Activated T-helper 1 cell treated with anti-CD3 and anti-CD28 coated beads, Interleukin-12 subunit alpha, Interleukin-12 subunit beta, Interleukin-2, Interleukin-4 antibody, amounts not matched to agents 30 ng/mL and 10 ng/mL and 1 ng/mL, durations not matched to agents 14 hours and 24 hours and 36 hours (primary cell): ENCODE data around the gene FADS6. TPM values are rescaled to one million over a fixed set of nuclear protein-coding genes. Genes with fewer than 3 reads are reported as not detected.

Experiments
- DNase-seq: peaks from one replicate; pipeline ENCODE4 v3.0.0; 2021; ENCODE audit warnings: low spot score
- H3K27ac Mint-ChIP-seq: one replicate; pipeline ENCODE4 v1.8.0; 2021; ENCODE audit warnings: mild to moderate bottlenecking, mixed read lengths
- H3K27me3 Mint-ChIP-seq: one replicate; pipeline ENCODE4 v1.8.0; 2022; ENCODE audit warnings: mild to moderate bottlenecking, moderate library complexity, mixed read lengths; ENCODE audit not compliant: insufficient read depth
- H3K36me3 Mint-ChIP-seq: one replicate; pipeline ENCODE4 v1.8.0; 2021; ENCODE audit warnings: low read depth, mixed read lengths
- H3K4me1 Mint-ChIP-seq: one replicate; pipeline ENCODE4 v1.8.0; 2021; ENCODE audit warnings: low read depth, mixed read lengths
- H3K4me3 Mint-ChIP-seq: one replicate; pipeline ENCODE4 v1.8.0; 2021; ENCODE audit warnings: mild to moderate bottlenecking, moderate library complexity, mixed read lengths
- H3K9me3 Mint-ChIP-seq: one replicate; pipeline ENCODE4 v1.8.0; 2021; ENCODE audit warnings: mixed read lengths
- intact Hi-C: fragments of 100-400 bp; cut with micrococcal nuclease; formaldehyde crosslinking; loops from one replicate; pipeline ENCODE4 v1.15.1; 2024
- total RNA-seq: library from RNA; stranded (reverse); gene quantifications from 2 replicates; pipeline ENCODE4 v1.2.3, GENCODE V29; 2022

FADS6 gene
- total RNA-seq, 1 donor from 2014 or later: not detected

GRCh38 chr17:74858672-74859458 lies 34.6 kb downstream of the FADS6 start:
- peaks cover 7% of the 10 kb centered on the region for H3K36me3 Mint-ChIP-seq
- intact Hi-C loops: no loop called here
- peaks cover 45% of the 10 kb centered on the region for H3K27me3 Mint-ChIP-seq
- no peak overlapping the region for H3K4me3 Mint-ChIP-seq
- H3K4me1 Mint-ChIP-seq: peaks cover 4% of the 10 kb centered on the region
- DNase-seq: no peak
- no peaks in the 10 kb centered on the region for H3K9me3 Mint-ChIP-seq
- no peak overlapping the region for H3K27ac Mint-ChIP-seq

- peaks cover 15% of the 10 kb centered on the region for H3K4me1 Mint-ChIP-seq
- peaks cover 3% of the 10 kb centered on the region for H3K36me3 Mint-ChIP-seq
- intact Hi-C loops: no loop called here
- peaks cover 40% of the 10 kb centered on the region for H3K27me3 Mint-ChIP-seq
- H3K4me3 Mint-ChIP-seq: no peak overlapping the region
- no peak for DNase-seq
- no peak overlapping the region for H3K27ac Mint-ChIP-seq
- no peaks in the 10 kb centered on the region for H3K9me3 Mint-ChIP-seq
Observed at GRCh38 chr17:74857191-74857590, 36.2 kb downstream of the FADS6 start.

GRCh38 chr17:74856112-74856511 lies 37.3 kb downstream of the FADS6 start:
- H3K36me3 Mint-ChIP-seq: peaks cover 3% of the 10 kb centered on the region
- H3K4me3 Mint-ChIP-seq: no peak overlapping the region
- H3K9me3 Mint-ChIP-seq: no peaks in the 10 kb centered on the region
- intact Hi-C loops: no loop called here
- no peak overlapping the region for H3K27ac Mint-ChIP-seq
- H3K4me1 Mint-ChIP-seq: peaks cover 15% of the 10 kb centered on the region
- H3K27me3 Mint-ChIP-seq: peaks cover 36% of the 10 kb centered on the region
- no peak for DNase-seq

DNA sequence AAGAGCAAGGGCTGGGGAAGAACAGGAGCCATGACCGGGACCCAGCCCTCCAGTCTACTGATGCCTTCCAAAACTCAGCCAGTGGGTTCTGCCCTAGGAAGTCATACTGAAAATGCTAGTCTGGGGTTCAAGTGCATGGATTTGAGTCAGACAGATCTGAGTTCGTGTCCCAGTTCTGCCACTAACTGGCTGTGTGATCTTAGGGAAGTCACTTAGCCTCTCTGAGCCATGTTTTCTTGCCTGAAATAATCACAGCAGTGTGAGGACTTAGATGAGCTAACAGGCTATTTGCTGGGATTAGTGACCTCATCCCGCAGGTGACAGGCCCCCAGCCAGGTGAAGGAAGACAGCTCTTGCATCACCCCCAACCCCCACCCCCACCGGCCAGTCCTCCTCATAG lies 38.1 kb downstream of the FADS6 start:
- H3K4me3 Mint-ChIP-seq: peak overlapping the region; percentile 7
- H3K27ac Mint-ChIP-seq: peak overlapping the region; percentile 58
- H3K36me3 Mint-ChIP-seq: peaks cover 3% of the 10 kb centered on the region
- no peak for DNase-seq
- intact Hi-C loops: no loop called here
- H3K9me3 Mint-ChIP-seq: no peaks in the 10 kb centered on the region
- H3K27me3 Mint-ChIP-seq: peaks cover 37% of the 10 kb centered on the region
- H3K4me1 Mint-ChIP-seq: peaks cover 15% of the 10 kb centered on the region

- no peak for DNase-seq
Observed at GRCh38 chr17:74854792-74855191, 38.6 kb downstream of the FADS6 start.

DNA sequence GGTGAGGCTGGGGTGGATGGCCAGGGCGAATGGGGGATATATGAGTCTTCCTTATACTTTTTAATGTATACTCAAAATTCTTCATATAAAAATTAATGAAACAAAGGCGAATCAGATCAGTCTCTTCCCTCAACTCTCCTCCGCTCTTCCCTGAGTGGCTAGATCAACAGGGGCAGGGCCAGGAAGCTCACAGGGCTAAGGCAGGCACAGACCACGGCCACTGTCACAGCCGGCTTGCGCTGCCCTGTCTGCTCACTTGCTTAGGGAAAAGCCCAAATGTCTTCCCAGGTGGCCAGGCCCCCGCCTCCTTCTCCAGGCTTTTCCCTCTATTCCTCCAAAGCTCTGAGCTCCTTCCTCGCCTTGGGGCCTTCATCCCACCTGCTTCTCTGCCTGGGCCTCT lies 39.8 kb downstream of the FADS6 start:
- Mint-ChIP-seq H3K4me1 (peaks cover 11% of the 10 kb centered on the region), H3K36me3 (peaks cover 1% of the 10 kb centered on the region), H3K4me3 (peak overlapping the region; percentile 16), H3K9me3 (no peaks in the 10 kb centered on the region), H3K27ac (no peak overlapping the region), H3K27me3 (peaks cover 27% of the 10 kb centered on the region)
- intact Hi-C loops: loop anchor here (2.0 to 5.0 kb wide), 2 partner anchors 109 to 1704 kb away; no protein-coding TSS in a partner anchor
- DNase-seq: no peak

More at GRCh38 chr17:74854792-74855191, 38.6 kb downstream of the FADS6 start:
- Mint-ChIP-seq H3K4me3 (no peak overlapping the region), H3K27me3 (peaks cover 34% of the 10 kb centered on the region), H3K4me1 (peaks cover 15% of the 10 kb centered on the region), H3K27ac (peak overlapping the region; percentile 58), H3K9me3 (no peaks in the 10 kb centered on the region), H3K36me3 (peaks cover 3% of the 10 kb centered on the region)
- intact Hi-C loops: loop anchor here (5.0 kb wide), 1 partner anchor 1703 kb away; no protein-coding TSS in a partner anchor

DNA sequence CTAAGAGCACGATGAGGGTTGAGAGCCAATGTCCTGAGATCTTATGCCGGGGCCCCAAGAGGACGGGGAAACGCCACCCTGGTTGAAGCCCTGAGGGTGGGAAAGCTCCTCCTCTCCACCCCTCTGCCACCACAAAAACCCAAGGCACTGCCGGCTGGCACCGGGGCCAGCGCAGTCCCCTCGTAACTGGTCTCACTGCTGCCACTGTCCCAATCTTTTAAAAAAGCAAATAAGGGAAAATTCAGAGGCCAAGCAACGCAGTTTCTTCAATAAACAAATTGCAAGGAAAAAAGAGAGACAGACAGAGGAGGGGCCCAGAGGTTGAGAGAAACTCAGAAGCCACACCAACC lies 40.4 kb downstream of the FADS6 start:
- Mint-ChIP-seq H3K27me3 (peaks cover 25% of the 10 kb centered on the region), H3K27ac (no peak overlapping the region), H3K4me1 (peaks cover 11% of the 10 kb centered on the region), H3K9me3 (no peaks in the 10 kb centered on the region), H3K4me3 (peak overlapping the region; percentile 86), H3K36me3 (peaks cover 1% of the 10 kb centered on the region)
- DNase-seq: no peak
- intact Hi-C loops: loop anchor here (2.0 to 5.0 kb wide), 2 partner anchors 108 to 1704 kb away; no protein-coding TSS in a partner anchor

GRCh38 chr17:74852237-74853047 lies 41.0 kb downstream of the FADS6 start:
- Mint-ChIP-seq H3K4me1 (peaks cover 11% of the 10 kb centered on the region), H3K36me3 (peaks cover 1% of the 10 kb centered on the region), H3K27ac (peak overlapping the region; percentile 52), H3K27me3 (peaks cover 19% of the 10 kb centered on the region), H3K9me3 (no peaks in the 10 kb centered on the region), H3K4me3 (peak overlapping the region; percentile 86)
- intact Hi-C loops: loop anchor here (1.0 to 5.0 kb wide), 4 partner anchors 13 to 1705 kb away; no protein-coding TSS in a partner anchor
- peak; percentile 72 for DNase-seq

DNA sequence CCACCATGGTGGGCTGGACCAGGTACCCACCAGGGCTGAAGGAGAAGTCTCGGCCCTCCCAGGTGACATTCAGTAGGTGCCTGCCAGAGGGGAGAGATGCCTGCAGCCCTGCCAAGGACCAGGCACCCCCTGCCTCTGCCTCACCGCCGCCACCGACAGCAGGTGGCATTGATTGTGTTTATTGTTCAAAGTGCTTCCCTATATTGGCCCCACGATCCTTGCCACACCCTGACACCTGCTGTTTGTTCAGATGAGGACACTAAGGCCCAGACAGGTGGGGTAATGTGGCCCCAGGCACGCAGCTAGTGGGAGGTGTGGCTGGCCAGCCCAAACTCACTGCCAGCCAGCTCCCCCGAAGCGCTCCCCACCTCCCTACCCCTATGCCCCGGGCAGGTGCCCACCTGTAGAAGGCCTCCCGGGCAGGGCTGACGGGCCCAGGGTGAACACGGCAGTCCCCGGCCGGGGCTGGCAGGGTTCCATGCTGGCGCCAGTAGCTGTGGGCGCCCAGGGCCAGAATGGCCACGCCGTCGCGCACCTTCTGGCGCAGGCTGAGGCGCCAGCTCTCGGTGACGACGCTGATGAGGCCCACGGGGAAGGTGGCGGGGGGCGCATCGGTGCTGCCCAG lies 41.7 kb downstream of the FADS6 start:
- no peak overlapping the region for H3K4me3 Mint-ChIP-seq
- DNase-seq: no peak
- intact Hi-C loops: loop anchor here (1.0 to 5.0 kb wide), 4 partner anchors 14 to 1706 kb away; no protein-coding TSS in a partner anchor
- H3K4me1 Mint-ChIP-seq: peaks cover 11% of the 10 kb centered on the region
- no peak overlapping the region for H3K27ac Mint-ChIP-seq
- peaks cover 1% of the 10 kb centered on the region for H3K36me3 Mint-ChIP-seq
- no peaks in the 10 kb centered on the region for H3K9me3 Mint-ChIP-seq
- H3K27me3 Mint-ChIP-seq: peaks cover 12% of the 10 kb centered on the region

DNA sequence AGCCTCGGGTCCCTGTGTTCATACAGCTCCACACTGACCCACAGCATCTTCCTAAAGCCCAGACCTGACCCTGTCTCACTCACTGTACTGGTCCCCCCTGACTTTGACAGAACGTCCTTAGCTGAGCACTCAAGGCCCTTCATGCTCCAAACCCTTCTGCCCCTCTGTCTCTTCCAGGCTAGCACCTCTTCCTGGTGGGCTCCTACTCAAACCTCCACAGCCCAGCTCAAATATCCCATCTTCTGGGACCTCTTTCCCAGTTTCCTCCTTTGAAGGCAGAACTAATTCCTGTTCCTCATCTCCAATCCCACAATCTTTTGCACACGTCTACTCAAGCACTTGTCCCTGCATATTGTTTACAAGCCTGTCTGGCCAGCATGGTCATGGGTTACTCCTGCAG lies 42.5 kb downstream of the FADS6 start:
- intact Hi-C loops: loop anchor here (5.0 kb wide), 1 partner anchor 1706 kb away; no protein-coding TSS in a partner anchor
- no peak overlapping the region for H3K27ac Mint-ChIP-seq
- no peaks in the 10 kb centered on the region for H3K9me3 Mint-ChIP-seq
- no peak for DNase-seq
- peaks cover 11% of the 10 kb centered on the region for H3K4me1 Mint-ChIP-seq
- H3K36me3 Mint-ChIP-seq: peaks cover 1% of the 10 kb centered on the region
- H3K4me3 Mint-ChIP-seq: no peak overlapping the region
- H3K27me3 Mint-ChIP-seq: peaks cover 9% of the 10 kb centered on the region

DNA sequence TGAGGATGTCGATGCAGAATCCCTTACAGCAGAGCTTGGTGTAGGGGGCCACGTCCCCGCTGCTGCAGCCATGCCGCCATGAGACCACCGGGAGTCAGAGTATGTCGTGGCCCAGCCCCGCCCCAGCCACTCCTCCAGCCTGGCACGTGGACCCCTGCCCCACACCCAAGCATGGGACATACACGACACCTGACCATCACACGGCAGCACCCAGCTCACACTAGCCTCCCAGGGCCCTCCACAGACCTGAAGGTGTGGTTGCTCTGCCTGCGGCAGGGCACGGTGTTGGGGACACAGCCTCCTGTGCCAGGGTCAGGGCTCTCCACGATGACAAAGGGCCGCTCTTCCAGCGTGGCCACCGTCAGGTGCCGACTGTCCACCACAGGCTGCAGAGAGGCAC lies 43.1 kb downstream of the FADS6 start:
- Mint-ChIP-seq H3K4me3 (no peak overlapping the region), H3K4me1 (peaks cover 11% of the 10 kb centered on the region), H3K27me3 (peaks cover 9% of the 10 kb centered on the region), H3K27ac (no peak overlapping the region), H3K36me3 (peaks cover 1% of the 10 kb centered on the region), H3K9me3 (no peaks in the 10 kb centered on the region)
- intact Hi-C loops: loop anchor here (5.0 kb wide), 1 partner anchor 1707 kb away; no protein-coding TSS in a partner anchor
- no peak for DNase-seq

GRCh38 chr17:74848656-74849399 lies 44.6 kb downstream of the FADS6 start:
- no peak for DNase-seq
- Mint-ChIP-seq H3K36me3 (no peaks in the 10 kb centered on the region), H3K4me1 (peaks cover 11% of the 10 kb centered on the region), H3K27ac (no peak overlapping the region), H3K9me3 (no peaks in the 10 kb centered on the region), H3K27me3 (peaks cover 10% of the 10 kb centered on the region), H3K4me3 (no peak overlapping the region)
- intact Hi-C loops: no loop called here
